IPS-18a (cell line): ENCODE results near the gene QRFP.

ENCODE experiments used
- H3K27ac ChIP-seq: one replicate; pipeline ENCODE4 v1.5.1; 2013; ENCODE audit warnings: low read length
- H3K27me3 ChIP-seq: one replicate; pipeline ENCODE4 v1.6.1; 2013; ENCODE audit warnings: mild to moderate bottlenecking, low read length; ENCODE audit not compliant: control insufficient read depth, insufficient read depth
- H3K36me3 ChIP-seq: one replicate; pipeline ENCODE4 v1.6.1; 2013; ENCODE audit warnings: low read depth, low read length; ENCODE audit not compliant: control insufficient read depth
- H3K4me1 ChIP-seq: one replicate; pipeline ENCODE4 v1.6.1; 2013; ENCODE audit warnings: low read depth, low read length; ENCODE audit not compliant: control insufficient read depth
- H3K4me3 ChIP-seq: one replicate; pipeline ENCODE4 v1.5.1; 2013; ENCODE audit warnings: low read length
- H3K9ac ChIP-seq: one replicate; pipeline ENCODE4 v1.6.1; 2013; ENCODE audit warnings: mild to moderate bottlenecking, low read length, moderate library complexity
- H3K9me3 ChIP-seq: one replicate; pipeline ENCODE4 v1.6.1; 2013; ENCODE audit warnings: low read depth, low read length; ENCODE audit not compliant: control insufficient read depth

Gene QRFP, protein sequence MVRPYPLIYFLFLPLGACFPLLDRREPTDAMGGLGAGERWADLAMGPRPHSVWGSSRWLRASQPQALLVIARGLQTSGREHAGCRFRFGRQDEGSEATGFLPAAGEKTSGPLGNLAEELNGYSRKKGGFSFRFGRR

DNA sequence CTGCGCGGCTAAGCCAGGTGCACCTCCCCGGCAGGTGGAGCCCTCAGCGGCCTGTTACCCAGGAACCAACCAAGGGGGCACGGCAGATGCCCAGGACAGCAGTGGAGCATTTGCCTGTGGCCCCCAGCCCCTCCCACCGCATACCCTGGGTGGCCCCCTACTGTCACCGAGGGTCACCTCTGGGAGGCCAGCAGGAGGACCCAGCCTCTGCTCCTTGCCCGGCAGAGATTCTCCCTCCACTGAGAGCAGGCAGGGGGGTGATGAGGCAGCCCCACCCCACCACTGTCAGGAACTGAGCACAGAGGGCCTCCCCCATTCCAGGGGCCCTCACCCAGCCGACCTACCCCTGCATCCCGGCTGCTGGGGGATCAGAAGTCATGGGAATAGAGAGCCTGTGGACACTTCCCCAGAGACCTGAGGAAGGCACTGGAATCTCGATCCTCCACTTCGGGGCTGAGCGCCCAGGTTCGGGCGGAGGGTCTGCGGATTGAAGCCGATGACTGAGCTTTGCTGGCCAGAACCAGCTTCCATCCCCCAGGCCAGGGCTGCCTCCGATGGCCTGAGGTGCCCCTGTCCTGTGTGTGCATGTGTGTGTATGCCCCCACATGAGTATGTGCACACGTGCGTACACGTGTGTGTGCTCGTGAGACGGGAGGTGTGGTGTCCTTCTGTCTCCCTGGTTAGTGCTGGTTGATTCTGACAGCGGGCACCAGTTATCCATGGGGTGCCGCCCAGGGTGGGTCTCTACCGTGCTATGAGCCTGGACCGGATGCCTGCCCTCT lies at the start of gene QRFP:
Gene QRFP (minus strand): TSS at position 580 of the 782 bp plus-strand sequence. CDS start 2,974 bp downstream, outside the sequence.
- no peak within 1 kb of the TSS for H3K27ac ChIP-seq
- no peak within 1 kb of the TSS for H3K9ac ChIP-seq
- no peaks in the 10 kb centered on the region for H3K27me3 ChIP-seq
- no peak within 1 kb of the TSS for H3K4me3 ChIP-seq
- no peaks in the 10 kb centered on the region for H3K36me3 ChIP-seq
- H3K9me3 ChIP-seq, result no peaks in the 10 kb centered on the region
- no peaks in the 10 kb centered on the region for H3K4me1 ChIP-seq

DNA sequence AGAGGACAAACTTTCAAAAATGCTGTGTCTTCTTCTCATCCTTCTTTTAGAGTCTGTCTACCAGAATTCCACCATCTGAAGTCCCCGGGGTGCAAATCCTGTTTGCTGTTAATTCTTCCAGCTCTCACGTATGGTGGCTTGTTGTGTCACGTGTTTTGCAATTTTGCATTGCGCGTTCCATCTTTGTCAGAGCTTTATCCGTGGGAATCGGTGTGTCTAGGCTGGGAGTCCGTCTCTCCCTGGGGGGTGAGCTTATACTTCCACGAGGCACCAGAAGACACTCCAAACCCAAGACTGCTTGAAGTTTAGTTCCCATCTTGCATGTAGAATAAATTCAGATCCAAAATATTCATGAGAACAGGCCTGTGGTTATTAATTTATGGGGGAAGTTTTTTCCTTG lies 48.6 kb upstream of the QRFP start:
- H3K9ac ChIP-seq, result no peak overlapping the region
- no peak overlapping the region for H3K27ac ChIP-seq
- H3K36me3 ChIP-seq, result no peaks in the 10 kb centered on the region
- H3K9me3 ChIP-seq, result no peaks in the 10 kb centered on the region
- peaks cover 22% of the 10 kb centered on the region for H3K27me3 ChIP-seq
- no peak overlapping the region for H3K4me3 ChIP-seq
- no peaks in the 10 kb centered on the region for H3K4me1 ChIP-seq

DNA sequence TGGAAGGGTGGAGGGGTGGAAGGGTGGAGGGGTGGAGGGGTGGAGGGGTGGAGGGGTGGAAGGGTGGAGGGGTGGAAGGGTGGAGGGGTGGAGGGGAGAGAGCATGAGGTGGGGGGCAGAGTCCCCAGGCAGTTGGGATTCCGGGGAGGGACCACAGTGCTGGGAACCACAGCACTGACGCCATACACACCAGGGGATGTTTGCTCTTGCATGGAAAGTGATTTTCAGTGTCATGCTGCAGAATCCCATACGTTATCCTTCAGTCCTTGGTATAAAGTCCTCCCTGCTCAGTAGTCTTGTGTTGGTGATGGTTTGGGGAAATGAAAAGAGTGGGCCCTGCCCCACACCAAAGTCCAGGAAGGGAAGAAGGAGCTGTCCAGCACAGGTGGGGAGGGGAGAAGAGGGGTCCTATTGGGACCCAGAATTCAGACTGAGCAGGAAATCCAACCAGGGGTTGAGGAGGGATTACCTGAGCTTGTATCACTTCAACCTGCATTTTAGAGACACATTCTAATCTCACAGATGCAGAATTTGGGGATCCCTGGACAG lies 48.0 kb upstream of the QRFP start:
- Histone ChIP-seq H3K9ac (no peak overlapping the region), H3K4me1 (no peaks in the 10 kb centered on the region), H3K36me3 (no peaks in the 10 kb centered on the region), H3K9me3 (no peaks in the 10 kb centered on the region), H3K27ac (no peak overlapping the region), H3K4me3 (no peak overlapping the region), H3K27me3 (peaks cover 27% of the 10 kb centered on the region)

DNA sequence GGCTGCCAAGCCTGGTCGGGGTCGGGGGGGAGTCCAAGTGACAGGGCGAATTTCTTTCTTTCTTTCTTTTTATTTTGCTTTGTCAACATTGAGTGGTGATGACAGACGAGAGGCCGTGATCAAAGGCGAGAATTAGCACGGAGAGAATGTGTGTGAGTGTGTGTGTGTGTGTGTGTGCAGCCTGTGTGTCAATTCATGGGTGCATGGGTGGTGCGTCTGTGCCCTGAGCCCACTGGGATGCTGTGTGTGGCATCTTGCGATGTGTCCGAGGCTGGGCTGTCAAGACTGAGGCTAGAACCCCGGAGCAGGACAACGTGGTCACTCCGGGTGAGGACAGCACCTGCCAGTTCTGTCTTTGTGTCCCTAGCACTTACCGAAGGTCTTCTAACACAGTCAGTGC lies 47.2 kb upstream of the QRFP start:
- Histone ChIP-seq H3K36me3 (no peaks in the 10 kb centered on the region), H3K4me1 (no peaks in the 10 kb centered on the region), H3K4me3 (no peak overlapping the region), H3K9ac (no peak overlapping the region), H3K9me3 (no peaks in the 10 kb centered on the region), H3K27me3 (peaks cover 36% of the 10 kb centered on the region), H3K27ac (no peak overlapping the region)

DNA sequence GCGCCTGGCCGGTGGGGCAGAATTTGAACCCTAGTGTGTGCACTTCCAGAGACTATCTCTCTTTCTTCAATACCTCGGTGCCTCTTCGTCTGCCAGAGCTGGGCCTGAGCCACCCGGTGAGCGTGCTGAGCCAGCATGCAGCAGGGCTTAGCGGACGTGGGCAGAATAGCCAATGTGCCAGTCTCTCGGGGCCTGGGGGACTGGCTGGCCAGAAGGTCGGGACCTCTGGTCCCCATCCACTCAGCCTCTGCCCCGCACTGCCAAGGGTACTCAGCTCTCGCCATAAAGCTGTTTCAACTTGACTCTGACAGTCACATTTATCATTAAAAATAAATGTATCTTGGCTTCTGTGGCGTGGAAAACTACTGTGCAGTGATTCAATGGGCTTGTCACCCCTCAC lies 46.6 kb upstream of the QRFP start:
- no peak overlapping the region for H3K27ac ChIP-seq

DNA sequence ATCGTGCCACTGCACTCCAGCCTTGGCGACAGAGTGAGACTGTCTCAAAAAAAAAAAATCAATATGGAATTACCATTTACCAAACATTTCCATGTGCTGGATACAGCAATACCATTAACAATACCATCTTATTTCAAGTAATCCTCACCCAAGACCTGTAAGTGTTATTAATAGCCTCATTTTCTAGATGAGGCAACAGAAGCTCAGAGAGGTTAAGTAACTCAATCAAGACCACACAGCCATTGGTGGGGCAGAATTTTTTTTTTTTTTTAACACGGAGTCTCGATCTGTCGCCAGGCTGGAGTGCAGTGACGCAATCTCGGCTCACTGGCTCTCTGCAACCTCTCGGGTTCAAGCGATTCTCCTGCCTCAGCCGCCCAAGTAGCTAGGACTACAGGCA lies 46.1 kb upstream of the QRFP start:
- Histone ChIP-seq H3K4me3 (no peak overlapping the region), H3K9me3 (no peaks in the 10 kb centered on the region), H3K4me1 (no peaks in the 10 kb centered on the region), H3K36me3 (no peaks in the 10 kb centered on the region), H3K27me3 (peaks cover 45% of the 10 kb centered on the region), H3K27ac (no peak overlapping the region), H3K9ac (no peak overlapping the region)

More for the DNA sequence above, 46.6 kb upstream of the QRFP start:
- H3K36me3 ChIP-seq, result no peaks in the 10 kb centered on the region
- peaks cover 39% of the 10 kb centered on the region for H3K27me3 ChIP-seq
- no peaks in the 10 kb centered on the region for H3K9me3 ChIP-seq
- H3K4me3 ChIP-seq, result no peak overlapping the region
- H3K9ac ChIP-seq, result no peak overlapping the region
- H3K4me1 ChIP-seq, result no peaks in the 10 kb centered on the region

DNA sequence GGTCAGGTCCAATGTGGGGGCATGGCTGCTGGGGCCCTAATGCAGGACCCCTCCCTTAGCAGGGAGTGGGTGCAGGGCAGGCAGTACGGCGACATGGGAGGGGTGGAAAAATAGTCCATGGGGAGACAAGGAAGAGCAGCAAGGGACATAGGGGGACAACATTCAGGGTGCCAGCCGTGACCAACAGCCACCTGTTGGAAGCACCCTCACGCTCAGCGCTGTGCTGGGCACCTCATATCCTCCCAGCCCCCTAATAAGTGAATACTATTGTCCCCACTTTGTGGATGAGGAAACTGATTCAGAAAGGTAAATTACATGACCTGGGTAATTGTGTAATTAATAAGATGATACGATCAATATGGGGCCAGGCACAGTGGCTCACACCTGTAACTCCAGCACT lies 45.5 kb upstream of the QRFP start:
- Histone ChIP-seq H3K9ac (no peak overlapping the region), H3K9me3 (no peaks in the 10 kb centered on the region), H3K27ac (no peak overlapping the region), H3K4me1 (peaks cover 1% of the 10 kb centered on the region), H3K27me3 (peaks cover 51% of the 10 kb centered on the region), H3K4me3 (no peak overlapping the region), H3K36me3 (no peaks in the 10 kb centered on the region)

DNA sequence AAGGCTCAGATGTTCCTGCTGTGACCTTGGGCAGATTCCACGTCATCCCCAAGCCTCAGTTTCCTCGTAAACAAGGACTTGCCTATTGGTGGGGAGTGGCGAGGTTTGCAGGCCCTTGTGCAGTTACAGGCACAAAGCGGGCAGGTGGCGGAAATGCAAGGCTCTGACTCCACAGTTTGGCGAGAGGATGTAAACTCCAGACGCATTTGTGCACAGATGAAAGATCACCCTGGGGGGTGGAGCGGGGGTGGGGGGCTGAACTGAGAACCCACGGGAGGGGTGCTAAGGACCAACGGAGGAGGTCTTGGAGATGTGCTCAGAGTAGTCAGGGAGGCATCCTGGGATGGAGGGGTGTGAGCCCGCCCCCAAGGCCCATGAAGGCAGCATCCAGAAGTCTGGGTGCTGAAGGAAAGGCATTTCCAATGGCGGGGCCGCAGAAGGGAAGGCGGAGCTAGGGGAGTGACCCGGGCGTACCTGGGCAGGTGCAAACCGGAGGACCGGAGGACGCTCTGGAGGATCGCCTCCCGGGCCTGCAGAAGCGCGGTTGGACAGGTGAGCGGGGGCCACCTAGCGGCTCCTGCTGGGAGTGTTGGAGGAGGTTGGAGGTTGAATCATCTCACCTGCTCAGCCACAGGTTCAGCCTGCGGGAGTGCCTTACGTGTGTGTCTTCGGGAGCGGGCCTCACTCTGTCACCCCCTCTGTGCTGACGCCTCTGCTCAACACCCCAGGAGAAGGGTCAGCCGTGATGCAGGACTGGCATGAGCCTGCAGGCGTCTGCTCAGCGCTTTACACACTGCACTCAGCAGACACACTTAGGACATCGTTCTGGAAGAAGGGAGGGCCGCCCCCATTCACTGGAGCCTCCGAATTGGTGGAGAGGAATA lies 44.3 kb upstream of the QRFP start:
- peaks cover 12% of the 10 kb centered on the region for H3K4me1 ChIP-seq
- H3K27me3 ChIP-seq, result peaks cover 52% of the 10 kb centered on the region
- no peak overlapping the region for H3K9ac ChIP-seq
- H3K4me3 ChIP-seq, result no peak overlapping the region
- H3K27ac ChIP-seq, result no peak overlapping the region
- H3K9me3 ChIP-seq, result no peaks in the 10 kb centered on the region
- H3K36me3 ChIP-seq, result no peaks in the 10 kb centered on the region

DNA sequence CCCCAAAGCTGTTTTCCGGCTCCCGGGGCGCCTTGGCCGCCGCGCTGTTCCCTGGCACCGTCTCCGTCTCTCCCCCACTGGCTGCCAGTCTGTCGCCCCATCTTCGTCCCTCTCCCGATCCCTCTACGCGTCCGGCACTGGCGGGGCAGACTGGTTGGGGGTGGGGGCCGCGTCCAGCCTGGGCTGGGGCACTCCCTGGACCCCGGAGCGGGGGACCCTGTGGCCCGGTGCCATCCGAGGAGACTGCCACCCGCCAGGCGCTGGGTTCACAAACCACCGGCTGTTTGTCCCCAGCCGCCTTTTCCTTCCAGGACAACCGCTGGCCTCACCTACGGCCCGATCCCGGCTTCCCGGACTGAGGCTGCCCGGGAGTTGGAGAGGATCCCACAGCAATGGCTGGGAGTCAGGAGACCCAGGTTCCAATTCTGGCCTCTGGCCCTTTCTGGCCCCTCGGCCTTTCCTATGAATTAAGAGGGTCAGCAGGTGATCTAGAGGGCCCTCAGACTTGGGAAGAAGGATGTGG lies 43.5 kb upstream of the QRFP start:
- Histone ChIP-seq H3K27me3 (peaks cover 52% of the 10 kb centered on the region), H3K36me3 (no peaks in the 10 kb centered on the region), H3K9me3 (no peaks in the 10 kb centered on the region), H3K4me3 (peak overlapping the region; percentile 72), H3K9ac (no peak overlapping the region), H3K27ac (no peak overlapping the region), H3K4me1 (peaks cover 14% of the 10 kb centered on the region)

DNA sequence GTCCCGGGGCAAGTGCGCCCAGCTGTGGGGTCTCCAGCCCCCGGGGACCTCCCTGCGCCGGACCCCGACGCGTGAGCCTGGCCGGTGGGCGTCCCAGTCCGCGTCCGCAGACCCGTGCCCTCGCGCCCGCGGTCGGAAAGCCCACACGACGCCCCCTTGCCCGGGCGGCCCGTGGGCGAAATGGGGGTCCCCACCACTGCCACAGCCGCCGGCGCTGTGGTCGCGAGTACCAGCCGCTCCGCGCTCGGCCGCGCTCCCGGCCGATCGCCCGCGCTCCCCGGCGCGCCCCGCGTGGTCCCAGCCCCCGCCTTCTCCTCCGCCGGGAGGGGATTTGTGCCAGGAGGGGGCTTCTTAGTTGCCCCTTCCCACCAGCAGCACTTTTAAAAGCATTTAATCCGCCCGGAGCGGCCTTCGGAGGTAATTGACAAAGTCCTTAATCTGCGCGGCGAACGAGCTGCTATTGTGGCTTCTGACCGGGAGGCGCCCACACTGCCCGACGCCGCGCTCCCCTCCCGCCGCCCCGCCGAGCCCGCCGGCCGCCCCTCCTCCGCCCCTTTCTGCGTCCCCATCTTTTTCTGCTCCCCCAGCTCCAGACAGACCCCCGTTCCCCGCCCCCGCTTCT lies 42.9 kb upstream of the QRFP start:
- Histone ChIP-seq H3K4me3 (peak overlapping the region; percentile 72), H3K4me1 (peaks cover 14% of the 10 kb centered on the region), H3K9ac (no peak overlapping the region)

More for the DNA sequence above, 42.9 kb upstream of the QRFP start:
- Histone ChIP-seq H3K27me3 (peaks cover 52% of the 10 kb centered on the region), H3K9me3 (no peaks in the 10 kb centered on the region), H3K27ac (no peak overlapping the region), H3K36me3 (no peaks in the 10 kb centered on the region)
